Left lobe of liver (tissue), 2 donors: ENCODE measurements around the gene MAML2. TPM values are rescaled to one million over a fixed set of nuclear protein-coding genes. Genes with fewer than 3 reads are reported as not detected.

ENCODE experiments used
- ATAC-seq: fragments of 200-7000 bp; cut with Tn5 transposase; one replicate; pipeline ENCODE4 v1.9.1; 2020; ENCODE audit warnings: mild to moderate bottlenecking, moderate library complexity
- DNase-seq: peaks from one replicate; pipeline ENCODE4 v3.0.0-alpha.2; 2020; ENCODE audit warnings: low spot score
- total RNA-seq: library from RNA; stranded (reverse); gene quantifications from one replicate; pipeline ENCODE4 v1.2.1, GENCODE V29; 2021
- donor health status: DM: no; HTN: no; CAD: no; lungs with moderate emphysema.
- donor health status: DM: no; HTN: yes; CAD: no.

Gene MAML2
- total RNA-seq, 1 donor from 2014 or later, result 1.0 TPM

GRCh38 chr11:95937358-95937757, 405.6 kb downstream of the MAML2 start:
- ATAC-seq, result no peak
- DNase-seq, result no peak

GRCh38 chr11:95933594-95933993, 409.4 kb downstream of the MAML2 start:
- DNase-seq (no peak), ATAC-seq (no peak)

- ATAC-seq, result no peak
- DNase-seq, result no peak
Measured at GRCh38 chr11:95931916-95932315, 411.1 kb downstream of the MAML2 start.

GRCh38 chr11:95930948-95931347, 412.0 kb downstream of the MAML2 start:
- DNase-seq (no peak), ATAC-seq (no peak)

- DNase-seq (no peak), ATAC-seq (no peak)
Measured at GRCh38 chr11:95926726-95927125, 416.3 kb downstream of the MAML2 start.

Other genes with a start within 250 kb of the MAML2 start
- gene CCDC82, start 46.7 kb upstream of the MAML2 start, total RNA-seq, result 11.8 TPM
- gene JRKL, start 46.8 kb upstream of the MAML2 start, total RNA-seq, result 2.2 TPM